Bronchial epithelial cell (primary cell): ENCODE data around the gene RASSF5. TPM values are rescaled to one million over a fixed set of nuclear protein-coding genes. Genes with fewer than 3 reads are reported as not detected.

ENCODE experiments used
- DNase-seq: peaks from one replicate; pipeline ENCODE4 v3.0.0-alpha.2; 2010; ENCODE audit warnings: low read depth
- FAIRE-seq: peaks from 2 replicates; lab custom pipeline; 2011; peaks lifted over from hg19 to GRCh38; lab: Jason Lieb, UNC
- H3K27me3 ChIP-seq: 2 replicates; pipeline ENCODE4 v1.5.1; 2011; ENCODE audit warnings: low read length; ENCODE audit not compliant: control insufficient read depth, insufficient read depth
- H3K36me3 ChIP-seq: 2 replicates; pipeline ENCODE4 v1.5.1; 2011; ENCODE audit warnings: low read length; ENCODE audit not compliant: control insufficient read depth, insufficient read depth
- H3K4me3 ChIP-seq: 2 replicates; pipeline ENCODE4 v1.5.1; 2011; ENCODE audit warnings: mild to moderate bottlenecking, low read depth, low read length, control low read depth
- total RNA-seq: library from RNA; depleted of rRNA; stranded (reverse); fragments of >200 nt; gene quantifications from 2 replicates; pipeline ENCODE4 v1.2.1, GENCODE V29; 2014
- TF ChIP-seq, protein P1 (sequence below): IDR thresholded peaks from 2 replicates; pipeline ENCODE4 v1.5.1; 2011; ENCODE audit warnings: mild to moderate bottlenecking, moderate library complexity, low read length, control low read depth, inconsistent platforms; ENCODE audit not compliant: insufficient read depth, severe bottlenecking

Gene RASSF5, protein sequence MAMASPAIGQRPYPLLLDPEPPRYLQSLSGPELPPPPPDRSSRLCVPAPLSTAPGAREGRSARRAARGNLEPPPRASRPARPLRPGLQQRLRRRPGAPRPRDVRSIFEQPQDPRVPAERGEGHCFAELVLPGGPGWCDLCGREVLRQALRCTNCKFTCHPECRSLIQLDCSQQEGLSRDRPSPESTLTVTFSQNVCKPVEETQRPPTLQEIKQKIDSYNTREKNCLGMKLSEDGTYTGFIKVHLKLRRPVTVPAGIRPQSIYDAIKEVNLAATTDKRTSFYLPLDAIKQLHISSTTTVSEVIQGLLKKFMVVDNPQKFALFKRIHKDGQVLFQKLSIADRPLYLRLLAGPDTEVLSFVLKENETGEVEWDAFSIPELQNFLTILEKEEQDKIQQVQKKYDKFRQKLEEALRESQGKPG
- total RNA-seq = 3.4 and 4.6 TPM in 2 replicates

DNA sequence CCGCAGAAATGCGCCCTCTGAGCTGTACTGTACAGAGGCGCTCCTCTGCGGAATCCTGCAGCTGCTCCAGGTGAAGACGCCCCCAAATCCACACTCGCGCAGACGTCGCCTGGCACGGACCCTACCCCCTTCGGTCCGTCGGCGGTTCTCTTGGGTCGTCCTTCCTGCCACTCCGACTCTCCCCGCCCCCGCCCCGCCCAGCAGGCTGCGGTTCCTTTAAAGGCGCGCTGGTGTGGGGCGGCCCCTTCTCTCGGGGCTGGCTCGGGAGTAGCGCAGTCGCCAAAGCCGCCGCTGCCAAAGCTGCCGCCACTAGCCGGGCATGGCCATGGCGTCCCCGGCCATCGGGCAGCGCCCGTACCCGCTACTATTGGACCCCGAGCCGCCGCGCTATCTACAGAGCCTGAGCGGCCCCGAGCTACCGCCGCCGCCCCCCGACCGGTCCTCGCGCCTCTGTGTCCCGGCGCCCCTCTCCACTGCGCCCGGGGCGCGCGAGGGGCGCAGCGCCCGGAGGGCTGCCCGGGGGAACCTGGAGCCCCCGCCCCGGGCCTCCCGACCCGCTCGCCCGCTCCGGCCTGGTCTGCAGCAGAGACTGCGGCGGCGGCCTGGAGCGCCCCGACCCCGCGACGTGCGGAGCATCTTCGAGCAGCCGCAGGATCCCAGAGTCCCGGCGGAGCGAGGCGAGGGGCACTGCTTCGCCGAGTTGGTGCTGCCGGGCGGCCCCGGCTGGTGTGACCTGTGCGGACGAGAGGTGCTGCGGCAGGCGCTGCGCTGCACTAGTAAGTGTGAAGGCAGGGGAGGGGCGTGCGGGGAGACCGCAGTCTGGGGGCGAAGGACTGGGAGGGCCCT is at the start of gene RASSF5:
Gene RASSF5 (plus strand): TSS at position 248 of the 846 bp plus-strand sequence. CDS start 72 bp downstream, at position 320.
- FAIRE-seq (no peak), DNase-seq (no peak)
- H3K27me3 ChIP-seq = no peaks in the 10 kb centered on the region
- no peaks in the 10 kb centered on the region for H3K36me3 ChIP-seq
- TF ChIP-seq, protein P1, sequence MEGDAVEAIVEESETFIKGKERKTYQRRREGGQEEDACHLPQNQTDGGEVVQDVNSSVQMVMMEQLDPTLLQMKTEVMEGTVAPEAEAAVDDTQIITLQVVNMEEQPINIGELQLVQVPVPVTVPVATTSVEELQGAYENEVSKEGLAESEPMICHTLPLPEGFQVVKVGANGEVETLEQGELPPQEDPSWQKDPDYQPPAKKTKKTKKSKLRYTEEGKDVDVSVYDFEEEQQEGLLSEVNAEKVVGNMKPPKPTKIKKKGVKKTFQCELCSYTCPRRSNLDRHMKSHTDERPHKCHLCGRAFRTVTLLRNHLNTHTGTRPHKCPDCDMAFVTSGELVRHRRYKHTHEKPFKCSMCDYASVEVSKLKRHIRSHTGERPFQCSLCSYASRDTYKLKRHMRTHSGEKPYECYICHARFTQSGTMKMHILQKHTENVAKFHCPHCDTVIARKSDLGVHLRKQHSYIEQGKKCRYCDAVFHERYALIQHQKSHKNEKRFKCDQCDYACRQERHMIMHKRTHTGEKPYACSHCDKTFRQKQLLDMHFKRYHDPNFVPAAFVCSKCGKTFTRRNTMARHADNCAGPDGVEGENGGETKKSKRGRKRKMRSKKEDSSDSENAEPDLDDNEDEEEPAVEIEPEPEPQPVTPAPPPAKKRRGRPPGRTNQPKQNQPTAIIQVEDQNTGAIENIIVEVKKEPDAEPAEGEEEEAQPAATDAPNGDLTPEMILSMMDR = no peak
- peak within 1 kb of the TSS; percentile 54 for H3K4me3 ChIP-seq

- Histone ChIP-seq H3K4me3 (no peak overlapping the region), H3K27me3 (no peaks in the 10 kb centered on the region), H3K36me3 (peaks cover 2% of the 10 kb centered on the region)
- DNase-seq = no peak
- TF ChIP-seq, protein P1 = no peak
- no peak for FAIRE-seq
Observed at GRCh38 chr1:206459703-206460102, 47.6 kb upstream of the RASSF5 start.

DNA sequence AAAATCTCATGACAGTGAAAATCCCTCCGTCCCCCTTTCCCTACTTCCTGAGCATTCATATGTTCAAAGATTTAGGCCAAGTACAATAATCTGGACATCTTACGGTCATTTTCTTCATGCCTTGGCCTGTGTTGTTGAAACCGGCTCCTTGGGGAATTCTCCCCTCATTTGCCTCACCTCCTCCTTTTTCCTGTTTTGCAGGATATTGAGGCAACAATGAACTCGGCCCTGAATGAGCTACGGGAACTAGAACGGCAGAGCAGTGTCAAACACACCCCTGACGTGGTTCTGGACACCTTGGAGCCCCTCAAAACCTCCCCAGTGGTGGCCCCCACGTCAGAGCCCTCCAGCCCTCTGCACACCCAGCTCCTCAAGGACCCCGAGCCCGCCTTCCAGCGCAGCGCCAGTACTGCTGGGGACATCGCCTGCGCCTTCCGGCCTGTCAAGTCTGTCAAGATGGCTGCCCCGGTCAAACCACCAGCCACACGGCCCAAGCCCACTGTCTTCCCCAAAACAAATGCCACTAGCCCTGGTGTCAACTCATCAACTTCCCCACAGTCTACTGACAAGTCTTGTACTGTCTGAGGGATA is 46.4 kb upstream of the RASSF5 start:
- TF ChIP-seq, protein P1 = no peak
- Histone ChIP-seq H3K4me3 (no peak overlapping the region), H3K27me3 (no peaks in the 10 kb centered on the region), H3K36me3 (peaks cover 2% of the 10 kb centered on the region)
- DNase-seq = no peak
- no peak for FAIRE-seq

- H3K27me3 ChIP-seq = no peaks in the 10 kb centered on the region
- H3K4me3 ChIP-seq = no peak overlapping the region
- no peak for FAIRE-seq
- peaks cover 2% of the 10 kb centered on the region for H3K36me3 ChIP-seq
- DNase-seq = peak; percentile 62
- TF ChIP-seq, protein P1 = peak; percentile 76
Observed at GRCh38 chr1:206461602-206462455, 45.5 kb upstream of the RASSF5 start.

GRCh38 chr1:206463137-206463536 is 44.2 kb upstream of the RASSF5 start:
- H3K4me3 ChIP-seq = no peak overlapping the region
- FAIRE-seq (no peak), DNase-seq (peak; percentile 63)
- TF ChIP-seq, protein P1 = no peak
- H3K27me3 ChIP-seq = no peaks in the 10 kb centered on the region
- H3K36me3 ChIP-seq = peaks cover 2% of the 10 kb centered on the region
